ENCODE measurements around the gene LINC01488. TPM values are rescaled to one million over a fixed set of nuclear protein-coding genes. Genes with fewer than 3 reads are reported as not detected.
A peak's percentile ranks its signal among the peaks of the same experiment; 100 is the strongest.

The LINC01488 gene
- total and polyA plus RNA-seq, 2 of the 13 experiments (the other 11 are each of a cell fraction or from before 2014, with no cell fraction given), result 0.26 to 0.58 TPM

DNA sequence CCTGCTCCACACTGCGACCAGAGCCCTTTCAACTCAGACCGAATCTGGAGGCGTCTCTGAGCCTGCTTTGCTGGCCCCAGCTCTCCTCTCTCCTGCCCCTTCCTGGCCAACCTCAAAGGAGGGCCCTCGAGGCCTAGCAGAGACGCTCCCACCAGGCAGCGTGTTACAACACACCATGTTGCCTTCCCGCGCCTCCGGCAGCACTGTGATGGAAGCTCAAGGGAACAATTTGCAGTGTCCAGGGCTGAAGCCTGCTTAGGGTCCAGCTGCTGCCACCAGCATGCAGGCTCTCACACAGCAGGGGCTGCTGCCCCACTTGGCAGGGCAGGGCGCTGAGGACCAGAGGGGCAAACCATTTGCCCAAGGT is 18.4 kb downstream of the LINC01488 start:
- Histone ChIP-seq H3K27me3 (ENCODE audit: control insufficient read depth in 1 of 2, insufficient read depth in 2 of 2, low read length in 2 of 2) (peaks cover 3 to 12% of the 10 kb centered on the region in 2 experiments; a peak in 3 of 5 replicates), H4K20me1 (ENCODE audit: insufficient read depth, low read length) (no peaks in the 10 kb centered on the region), H3K4me3 (replicated peaks in 1 of 3; ENCODE audit: insufficient read depth in 1 of 3, low read depth in 2 of 3, low read length in 3 of 3) (no peak overlapping the region), H3K4me1 (ENCODE audit: insufficient read depth, low read length) (peaks cover 52% of the 10 kb centered on the region), H3K9me3 (ENCODE audit: low read length) (no peaks in the 10 kb centered on the region), H3K9ac (ENCODE audit: insufficient read depth, low read depth, low read length) (no peak overlapping the region), H3K36me3 (replicated peaks in 1 of 2; ENCODE audit: control insufficient read depth in 1 of 2, insufficient read depth in 2 of 2, low read length in 2 of 2) (no peaks in the 10 kb centered on the region), H3K4me2 (ENCODE audit: low read depth, low read length) (no peak overlapping the region), H3K79me2 (ENCODE audit: insufficient read depth, low read length) (no peaks in the 10 kb centered on the region), H3K27ac (ENCODE audit: extremely low read length, insufficient read depth, low read length) (no peak overlapping the region), H2AFZ (ENCODE audit: low read length) (no peak overlapping the region)
- intact Hi-C loops (cut with micrococcal nuclease; ENCODE audit: unreplicated experiment) (loop anchor here (10.0 kb wide), 1 partner anchor 145 kb away; the partner anchor contains the start of gene CCND1), in situ Hi-C loops (cut with HindIII; ENCODE audit: extremely low pct_ligation_motif_present, low pct_unique_long_range_greater_than_20kb) (no loop called here)
- ATAC-seq, result no peak
- POLR2A ChIA-PET, result no interaction called here
- BruUV-seq (replicated peaks), result no TSS peak
- CTCF ChIA-PET (ENCODE audit: low intra/inter-chr PET ratio, low total read pairs), result no interaction called here
- no peak for DNase-seq (ENCODE audit: low spot score)
- WGBS (ENCODE audit: low lambda C conversion rate), result 43% methylated on average over 5 of the region's 10 CpGs
- no peak for FAIRE-seq
- TF ChIP-seq, protein P1, sequence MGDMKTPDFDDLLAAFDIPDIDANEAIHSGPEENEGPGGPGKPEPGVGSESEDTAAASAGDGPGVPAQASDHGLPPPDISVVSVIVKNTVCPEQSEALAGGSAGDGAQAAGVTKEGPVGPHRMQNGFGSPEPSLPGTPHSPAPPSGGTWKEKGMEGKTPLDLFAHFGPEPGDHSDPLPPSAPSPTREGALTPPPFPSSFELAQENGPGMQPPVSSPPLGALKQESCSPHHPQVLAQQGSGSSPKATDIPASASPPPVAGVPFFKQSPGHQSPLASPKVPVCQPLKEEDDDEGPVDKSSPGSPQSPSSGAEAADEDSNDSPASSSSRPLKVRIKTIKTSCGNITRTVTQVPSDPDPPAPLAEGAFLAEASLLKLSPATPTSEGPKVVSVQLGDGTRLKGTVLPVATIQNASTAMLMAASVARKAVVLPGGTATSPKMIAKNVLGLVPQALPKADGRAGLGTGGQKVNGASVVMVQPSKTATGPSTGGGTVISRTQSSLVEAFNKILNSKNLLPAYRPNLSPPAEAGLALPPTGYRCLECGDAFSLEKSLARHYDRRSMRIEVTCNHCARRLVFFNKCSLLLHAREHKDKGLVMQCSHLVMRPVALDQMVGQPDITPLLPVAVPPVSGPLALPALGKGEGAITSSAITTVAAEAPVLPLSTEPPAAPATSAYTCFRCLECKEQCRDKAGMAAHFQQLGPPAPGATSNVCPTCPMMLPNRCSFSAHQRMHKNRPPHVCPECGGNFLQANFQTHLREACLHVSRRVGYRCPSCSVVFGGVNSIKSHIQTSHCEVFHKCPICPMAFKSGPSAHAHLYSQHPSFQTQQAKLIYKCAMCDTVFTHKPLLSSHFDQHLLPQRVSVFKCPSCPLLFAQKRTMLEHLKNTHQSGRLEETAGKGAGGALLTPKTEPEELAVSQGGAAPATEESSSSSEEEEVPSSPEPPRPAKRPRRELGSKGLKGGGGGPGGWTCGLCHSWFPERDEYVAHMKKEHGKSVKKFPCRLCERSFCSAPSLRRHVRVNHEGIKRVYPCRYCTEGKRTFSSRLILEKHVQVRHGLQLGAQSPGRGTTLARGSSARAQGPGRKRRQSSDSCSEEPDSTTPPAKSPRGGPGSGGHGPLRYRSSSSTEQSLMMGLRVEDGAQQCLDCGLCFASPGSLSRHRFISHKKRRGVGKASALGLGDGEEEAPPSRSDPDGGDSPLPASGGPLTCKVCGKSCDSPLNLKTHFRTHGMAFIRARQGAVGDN (CRISPR knock-in tag; IDR thresholded peaks at IDR 0.05), result peak; percentile 48
- TF ChIP-seq, protein P2, sequence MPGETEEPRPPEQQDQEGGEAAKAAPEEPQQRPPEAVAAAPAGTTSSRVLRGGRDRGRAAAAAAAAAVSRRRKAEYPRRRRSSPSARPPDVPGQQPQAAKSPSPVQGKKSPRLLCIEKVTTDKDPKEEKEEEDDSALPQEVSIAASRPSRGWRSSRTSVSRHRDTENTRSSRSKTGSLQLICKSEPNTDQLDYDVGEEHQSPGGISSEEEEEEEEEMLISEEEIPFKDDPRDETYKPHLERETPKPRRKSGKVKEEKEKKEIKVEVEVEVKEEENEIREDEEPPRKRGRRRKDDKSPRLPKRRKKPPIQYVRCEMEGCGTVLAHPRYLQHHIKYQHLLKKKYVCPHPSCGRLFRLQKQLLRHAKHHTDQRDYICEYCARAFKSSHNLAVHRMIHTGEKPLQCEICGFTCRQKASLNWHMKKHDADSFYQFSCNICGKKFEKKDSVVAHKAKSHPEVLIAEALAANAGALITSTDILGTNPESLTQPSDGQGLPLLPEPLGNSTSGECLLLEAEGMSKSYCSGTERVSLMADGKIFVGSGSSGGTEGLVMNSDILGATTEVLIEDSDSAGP (CRISPR knock-in tag; IDR thresholded peaks at IDR 0.05; ENCODE audit: borderline replicate concordance), result peak; percentile 25; the same call in 1 of the 2 replicates
- TF ChIP-seq BORCS8-MEF2B (CRISPR knock-in tag; IDR thresholded peaks at IDR 0.05), result 0 out of 2 replicates have a peak, but pooled peaks have one; percentile 31
- TF ChIP-seq HES4 (CRISPR knock-in tag; IDR thresholded peaks at IDR 0.05; ENCODE audit: borderline replicate concordance), result no peak
- no peak for TF ChIP-seq POLR2AphosphoS2 (IDR thresholded peaks at IDR 0.05; ENCODE audit: low read depth, low read length)
- TF ChIP-seq ARNT (IDR thresholded peaks at IDR 0.05), result no peak
- TF ChIP-seq ZNF644 (CRISPR knock-in tag; IDR thresholded peaks at IDR 0.05; ENCODE audit: low read depth), result no peak
- TF ChIP-seq ZNF230 (CRISPR knock-in tag; IDR thresholded peaks at IDR 0.05), result no peak
- TF ChIP-seq ZNF816 (CRISPR knock-in tag; IDR thresholded peaks at IDR 0.05; ENCODE audit: borderline replicate concordance), result no peak
- TF ChIP-seq KLF6 (CRISPR knock-in tag; IDR thresholded peaks at IDR 0.05), result no peak
- no peak for TF ChIP-seq ZEB1 (IDR thresholded peaks at IDR 0.05; ENCODE audit: insufficient replicate concordance, low read depth)
- no peak for TF ChIP-seq KAT7 (CRISPR knock-in tag; IDR thresholded peaks at IDR 0.05; ENCODE audit: borderline replicate concordance)
- TF ChIP-seq ZNF343 (CRISPR knock-in tag; IDR thresholded peaks at IDR 0.05), result no peak
- TF ChIP-seq ZNF496 (CRISPR knock-in tag; IDR thresholded peaks at IDR 0.05; ENCODE audit: insufficient replicate concordance), result no peak
- TF ChIP-seq, protein P3, sequence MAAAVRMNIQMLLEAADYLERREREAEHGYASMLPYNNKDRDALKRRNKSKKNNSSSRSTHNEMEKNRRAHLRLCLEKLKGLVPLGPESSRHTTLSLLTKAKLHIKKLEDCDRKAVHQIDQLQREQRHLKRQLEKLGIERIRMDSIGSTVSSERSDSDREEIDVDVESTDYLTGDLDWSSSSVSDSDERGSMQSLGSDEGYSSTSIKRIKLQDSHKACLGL (CRISPR knock-in tag; IDR thresholded peaks at IDR 0.05), result no peak
- no peak for TF ChIP-seq RFX3 (CRISPR knock-in tag; IDR thresholded peaks at IDR 0.05)
- TF ChIP-seq, protein P4, sequence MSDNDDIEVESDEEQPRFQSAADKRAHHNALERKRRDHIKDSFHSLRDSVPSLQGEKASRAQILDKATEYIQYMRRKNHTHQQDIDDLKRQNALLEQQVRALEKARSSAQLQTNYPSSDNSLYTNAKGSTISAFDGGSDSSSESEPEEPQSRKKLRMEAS (IDR thresholded peaks at IDR 0.05), result peak; percentile 68
- TF ChIP-seq, protein P5, sequence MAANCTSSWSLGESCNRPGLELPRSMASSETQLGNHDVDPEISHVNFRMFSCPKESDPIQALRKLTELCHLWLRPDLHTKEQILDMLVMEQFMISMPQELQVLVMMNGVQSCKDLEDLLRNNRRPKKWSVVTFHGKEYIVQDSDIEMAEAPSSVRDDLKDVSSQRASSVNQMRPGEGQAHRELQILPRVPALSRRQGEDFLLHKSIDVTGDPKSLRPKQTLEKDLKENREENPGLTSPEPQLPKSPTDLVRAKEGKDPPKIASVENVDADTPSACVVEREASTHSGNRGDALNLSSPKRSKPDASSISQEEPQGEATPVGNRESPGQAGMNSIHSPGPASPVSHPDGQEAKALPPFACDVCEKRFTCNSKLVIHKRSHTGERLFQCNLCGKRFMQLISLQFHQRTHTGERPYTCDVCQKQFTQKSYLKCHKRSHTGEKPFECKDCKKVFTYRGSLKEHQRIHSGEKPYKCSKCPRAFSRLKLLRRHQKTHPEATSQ (CRISPR knock-in tag; IDR thresholded peaks at IDR 0.05; ENCODE audit: borderline replicate concordance), result no peak
- TF ChIP-seq ZNF225 (CRISPR knock-in tag; IDR thresholded peaks at IDR 0.05), result no peak
